Activated T-cell treated with anti-CD3 and anti-CD28 coated beads, Interleukin-2, amount 50 U/mL, for 48 hours (primary cell): ENCODE data around the gene ZBTB39.
"Not testable (repeated sequence)": the region's sequence is repeated elsewhere in the genome, so short reads cannot be mapped to it uniquely, and the experiment has no call there.

Source experiments
- DNase-seq, 2 experiments: peaks; one replicate each; pipeline ENCODE4 v3.0.0-alpha.2; 2020

ZBTB39 gene

DNA sequence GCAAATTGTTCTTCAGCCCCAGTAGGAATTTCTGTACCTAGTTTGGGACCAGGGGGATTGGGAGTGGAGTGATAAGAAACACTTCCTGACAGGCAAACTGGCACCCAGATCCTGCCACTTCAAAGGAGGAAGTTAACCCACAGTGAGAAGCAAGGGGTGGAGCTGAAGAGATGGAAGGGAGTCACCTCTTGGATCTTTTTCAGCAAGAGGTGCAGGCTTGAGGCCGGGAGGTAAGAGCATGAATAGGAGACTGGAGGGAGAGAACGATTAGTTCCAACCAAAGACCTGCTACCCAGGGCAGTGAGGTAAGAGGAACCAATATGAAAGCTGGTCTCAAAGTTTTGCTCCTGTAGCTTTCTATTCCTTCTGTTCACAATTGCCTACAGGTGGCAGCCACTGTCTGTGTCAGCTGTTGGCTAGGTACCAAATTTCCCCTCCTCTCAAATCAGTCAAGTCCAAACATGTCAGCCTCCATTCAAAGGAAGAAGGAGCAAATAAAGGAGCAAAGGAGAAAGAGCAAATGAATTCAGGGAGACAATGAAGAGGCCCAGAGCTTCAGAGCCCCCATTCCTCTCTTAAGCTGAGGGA is 24.9 kb upstream of the ZBTB39 start:
- no peak for DNase-seq

DNA sequence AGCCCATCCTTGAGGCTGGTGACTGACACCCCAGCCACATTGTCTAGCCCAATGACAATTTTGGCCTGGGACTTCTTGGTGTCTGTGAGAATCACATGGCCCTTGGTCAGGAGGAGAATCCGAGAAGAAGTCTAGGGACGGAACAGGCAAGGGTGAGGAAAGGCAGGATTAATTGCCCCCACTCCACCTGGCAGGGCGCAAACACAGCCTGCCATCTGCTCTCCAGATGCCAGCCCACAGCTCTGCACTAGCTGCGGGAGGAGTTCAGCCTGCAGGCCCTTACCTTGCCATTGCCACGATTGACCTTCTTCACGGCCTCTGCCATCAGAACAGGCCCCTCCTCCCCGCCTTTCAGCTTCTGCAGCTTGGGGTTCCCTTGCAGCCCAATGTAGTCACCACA is 23.1 kb upstream of the ZBTB39 start:
- DNase-seq, result no peak

GRCh38 chr12:57027805-57028153 is 21.4 kb upstream of the ZBTB39 start:
- peak in 1 of 2 experiments; percentile 39 for DNase-seq

- DNase-seq, result peak; percentile 42 to 46
Measured at GRCh38 chr12:57027011-57027804, 20.9 kb upstream of the ZBTB39 start.

DNA sequence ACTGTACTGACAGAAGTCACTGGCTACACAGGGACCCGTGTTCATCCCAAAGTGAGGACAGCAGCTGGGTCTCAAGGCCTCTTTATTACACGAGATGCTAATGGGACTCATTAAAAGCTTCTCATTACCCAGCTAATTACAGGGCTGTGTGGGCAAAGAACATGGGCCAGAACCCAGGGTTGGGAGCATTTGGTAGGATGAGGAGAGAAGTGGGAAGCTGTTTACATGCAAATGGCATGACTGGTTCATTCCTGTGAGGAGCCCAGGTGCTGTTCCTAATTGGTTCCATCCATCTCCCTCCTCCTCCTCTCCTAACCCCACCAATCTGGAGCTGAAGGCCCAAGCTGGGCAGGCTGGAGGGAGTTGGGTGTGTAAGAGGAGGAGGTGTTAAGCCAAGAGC is 18.9 kb upstream of the ZBTB39 start:
- DNase-seq, result no peak

DNA sequence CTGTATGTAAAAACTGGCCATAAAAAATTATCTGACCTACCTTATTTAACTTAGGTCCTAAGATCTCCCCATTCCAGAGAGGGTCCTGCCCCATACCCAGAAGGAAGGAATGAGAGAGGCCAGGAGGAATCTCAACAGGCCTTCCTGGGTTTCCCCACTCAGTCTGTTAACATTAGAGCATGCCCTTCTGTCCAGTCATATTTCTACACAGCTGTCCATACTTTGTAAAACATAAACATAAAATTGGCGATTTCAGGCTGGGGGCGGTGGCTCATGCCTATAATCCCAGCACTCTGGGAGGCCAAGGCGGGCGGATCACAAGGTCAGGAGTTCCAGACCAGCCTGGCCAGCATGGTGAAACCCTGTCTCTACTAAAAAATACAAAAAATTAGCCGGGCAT is 16.0 kb upstream of the ZBTB39 start:
- not testable (repeated sequence) for DNase-seq

DNA sequence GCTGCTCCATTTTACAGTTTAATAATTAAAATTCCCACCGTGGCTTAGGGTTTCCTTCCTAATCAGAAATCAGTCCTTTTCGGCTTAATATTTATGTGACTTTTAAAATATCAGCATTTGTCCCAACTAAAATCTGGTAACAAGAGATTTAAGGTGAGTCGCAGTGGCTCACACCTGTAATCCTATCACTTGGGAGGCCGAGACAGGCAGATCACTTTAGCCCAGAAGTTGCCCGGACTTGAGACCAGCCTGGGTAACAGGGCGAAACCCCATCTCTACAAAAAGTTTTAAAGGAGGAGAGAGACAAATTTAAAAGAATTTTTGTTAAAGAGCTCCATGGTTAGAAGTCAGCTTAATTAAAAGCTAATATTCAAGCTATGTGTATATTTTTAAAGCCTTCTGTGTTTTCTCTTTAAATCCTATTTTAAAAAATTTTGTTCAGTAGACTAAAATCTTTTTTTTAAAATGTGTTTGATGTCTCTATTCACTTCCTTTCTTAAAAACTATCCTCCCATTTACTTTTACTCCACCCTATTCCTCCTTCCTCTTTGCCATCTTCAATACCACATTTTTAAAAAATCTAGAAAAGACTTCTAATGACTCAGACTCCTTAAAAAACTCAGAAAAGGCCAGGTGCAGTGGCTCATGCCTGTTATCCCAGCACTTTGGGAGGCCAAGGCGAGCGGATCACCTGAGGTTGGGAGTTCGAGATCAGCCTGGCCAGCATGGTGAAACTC is 13.8 kb upstream of the ZBTB39 start:
- DNase-seq, result no peak

DNA sequence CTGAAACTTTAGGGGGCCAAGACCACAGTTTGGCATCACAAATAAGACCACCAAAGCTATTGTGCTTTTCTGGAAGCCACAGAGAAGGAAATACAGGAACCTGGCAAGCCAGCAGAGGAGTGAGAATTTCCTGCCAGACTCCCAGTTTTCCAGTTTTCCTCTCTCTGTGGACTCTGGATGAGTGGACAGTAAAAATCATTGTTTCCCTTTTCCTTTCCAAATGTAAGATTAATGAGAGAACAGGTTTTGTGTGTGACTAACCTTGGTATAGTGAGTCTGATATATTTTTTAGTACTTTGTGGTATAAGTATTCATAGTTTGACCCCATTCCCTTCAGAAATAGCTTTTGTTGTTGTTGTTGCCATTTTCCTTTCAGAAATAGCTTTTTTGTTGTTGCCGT is 12.6 kb upstream of the ZBTB39 start:
- no peak for DNase-seq

GRCh38 chr12:57018353-57018752 is 12.0 kb upstream of the ZBTB39 start:
- DNase-seq, result not testable (repeated sequence)

- DNase-seq, result no peak
Measured at GRCh38 chr12:57016348-57016747, 10.0 kb upstream of the ZBTB39 start, which contains the start of gene TAC3. Gene TAC3 (minus strand): TSS chr12:57016529. CDS start chr12:57015797, 732 bp downstream.

GRCh38 chr12:57012600-57013465 is 6.5 kb upstream of the ZBTB39 start:
- no peak for DNase-seq

DNA sequence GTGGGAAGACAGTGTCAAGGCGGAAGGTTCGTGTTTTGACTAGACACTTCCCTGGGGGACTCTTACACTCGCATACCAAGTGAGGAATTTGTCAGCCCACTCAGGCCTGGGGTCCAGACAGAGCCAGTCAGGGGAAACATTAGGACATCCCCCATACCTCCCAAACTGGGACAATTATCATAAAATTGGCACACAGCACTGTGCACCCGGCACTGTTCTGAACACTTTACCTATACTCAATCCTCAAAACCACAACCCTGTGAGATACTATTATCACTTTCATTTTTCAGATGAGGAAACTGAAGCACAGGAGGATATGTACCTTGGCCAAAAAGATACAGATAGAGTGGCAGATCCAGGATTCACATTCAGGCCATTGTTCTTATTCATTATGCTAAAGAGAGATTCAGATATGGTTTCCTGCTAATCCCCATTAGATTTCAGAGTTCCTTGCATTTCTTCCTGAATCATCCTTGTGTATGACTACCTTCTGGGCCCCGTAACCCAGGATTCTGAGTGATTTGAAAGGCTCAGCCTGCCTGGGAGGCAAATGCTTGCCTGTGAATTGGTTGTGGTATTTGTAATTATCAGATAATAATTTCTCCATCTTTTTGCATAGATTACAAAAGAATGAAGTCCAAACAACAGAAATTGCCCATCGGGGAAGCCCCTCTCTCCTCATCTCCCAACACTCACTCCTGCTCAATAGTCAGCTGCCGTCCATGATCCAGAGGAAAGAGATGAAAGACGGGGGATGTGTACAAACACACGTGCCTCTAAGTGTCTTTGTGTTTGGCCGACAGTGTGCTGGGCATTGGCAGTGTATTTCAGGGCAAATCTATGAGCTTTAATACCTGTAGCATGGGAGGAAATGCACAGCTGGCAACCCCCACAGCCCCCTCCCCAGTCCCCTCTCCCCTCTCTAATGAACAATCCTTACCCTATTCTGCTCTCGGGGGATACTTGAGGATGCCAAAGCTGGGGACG is 5.4 kb upstream of the ZBTB39 start:
- peak; percentile 34 to 43 for DNase-seq

GRCh38 chr12:57010627-57011247 is 4.4 kb upstream of the ZBTB39 start:
- DNase-seq, result no peak

- no peak for DNase-seq
Measured at GRCh38 chr12:57009949-57010626, 3.7 kb upstream of the ZBTB39 start.

DNA sequence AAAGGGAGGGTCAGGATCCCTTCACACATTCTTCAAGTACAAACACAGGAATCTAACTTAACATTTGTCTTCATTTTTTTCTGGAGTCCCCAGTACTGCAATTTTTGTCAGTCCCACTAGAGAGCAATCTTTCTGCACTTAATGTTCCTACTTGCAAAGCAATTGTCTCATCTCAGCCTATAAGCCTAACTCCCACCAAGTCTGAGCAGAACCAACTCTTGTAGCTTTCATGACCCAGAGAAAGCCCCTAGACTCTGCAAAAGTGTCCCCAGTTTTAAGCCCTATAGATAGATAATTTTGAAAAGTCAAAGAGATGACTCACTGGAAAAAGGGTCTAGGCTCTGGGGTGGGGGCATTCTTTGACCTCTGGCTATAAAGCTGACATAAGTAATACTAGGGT is 1.8 kb upstream of the ZBTB39 start:
- no peak for DNase-seq

DNA sequence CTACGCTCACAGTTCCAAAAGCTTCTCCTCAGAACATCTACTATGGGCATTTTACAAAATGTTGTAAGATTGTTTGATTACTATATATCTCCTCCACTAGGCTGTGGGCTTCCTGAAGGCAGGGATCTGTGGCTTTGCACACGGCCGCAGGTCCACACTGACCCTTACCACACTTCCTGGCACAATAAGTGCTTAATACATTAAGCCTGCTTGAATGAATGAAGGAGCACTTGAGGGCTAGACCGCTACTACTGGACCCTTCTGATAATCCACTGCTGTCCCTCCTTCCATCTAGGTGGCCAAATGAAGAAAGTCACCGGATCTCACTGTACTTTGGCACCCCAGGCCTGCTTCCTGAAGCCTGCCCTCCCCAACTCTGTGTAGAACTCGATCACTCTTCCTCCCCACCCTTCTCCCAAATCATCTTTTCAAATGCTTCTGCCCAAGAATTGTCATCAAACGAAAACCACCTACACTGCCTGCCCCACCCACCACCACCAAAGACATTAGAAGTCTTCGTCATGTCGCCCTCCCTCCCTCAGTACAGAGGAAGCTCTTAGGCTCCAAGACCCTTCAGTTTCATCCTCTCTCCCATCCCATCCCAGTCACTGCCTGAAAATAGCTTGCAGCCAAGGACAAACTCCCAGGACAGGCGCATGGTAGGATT is 596 bp upstream of the ZBTB39 start:
- peak; percentile 46 to 53 for DNase-seq

DNA sequence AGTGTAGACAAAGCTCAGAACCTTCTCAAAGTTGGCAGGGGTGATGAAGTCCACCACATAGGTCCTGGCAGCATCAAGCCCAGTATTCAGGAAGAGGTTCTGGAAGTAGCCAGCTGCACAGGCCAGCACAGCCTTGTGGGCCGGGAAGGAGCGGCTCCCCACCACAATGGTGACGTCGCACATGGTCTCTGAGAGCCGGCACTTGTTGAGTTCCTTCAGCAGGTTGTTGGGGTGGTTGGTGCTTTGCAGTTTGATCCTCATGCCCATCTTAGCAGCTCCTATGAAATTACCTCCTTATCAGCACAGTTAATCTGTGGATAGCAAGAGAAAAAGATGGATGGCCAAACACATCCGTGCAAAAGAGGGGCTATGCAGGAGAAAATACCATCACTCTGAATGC is 1.7 kb downstream of the ZBTB39 start:
- DNase-seq, result no peak

- no peak for DNase-seq
Measured at GRCh38 chr12:57003395-57003794, 3.0 kb downstream of the ZBTB39 start.

DNA sequence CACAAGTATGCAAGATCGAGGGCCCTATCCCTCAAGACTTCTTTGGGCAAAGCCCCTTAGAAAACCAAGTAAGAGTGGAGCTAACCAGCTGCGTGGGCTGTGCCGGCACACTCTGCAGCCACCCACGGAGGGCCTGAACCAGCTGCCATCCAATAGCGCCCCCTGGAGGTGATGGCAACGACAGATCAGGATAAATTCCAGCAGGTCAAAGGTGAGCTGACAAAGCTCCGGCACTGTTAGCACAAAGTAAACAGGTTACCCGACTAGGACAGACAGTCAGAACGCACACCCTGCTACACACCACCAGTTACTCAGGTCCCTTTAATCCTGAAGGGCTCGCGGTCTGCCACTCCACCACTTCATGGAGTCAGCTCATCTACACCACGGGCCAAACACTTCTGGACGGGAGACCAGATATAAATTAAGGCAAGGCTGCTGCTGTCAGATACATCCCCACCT is 4.9 kb downstream of the ZBTB39 start:
- DNase-seq, result peak; percentile 85 to 86

DNA sequence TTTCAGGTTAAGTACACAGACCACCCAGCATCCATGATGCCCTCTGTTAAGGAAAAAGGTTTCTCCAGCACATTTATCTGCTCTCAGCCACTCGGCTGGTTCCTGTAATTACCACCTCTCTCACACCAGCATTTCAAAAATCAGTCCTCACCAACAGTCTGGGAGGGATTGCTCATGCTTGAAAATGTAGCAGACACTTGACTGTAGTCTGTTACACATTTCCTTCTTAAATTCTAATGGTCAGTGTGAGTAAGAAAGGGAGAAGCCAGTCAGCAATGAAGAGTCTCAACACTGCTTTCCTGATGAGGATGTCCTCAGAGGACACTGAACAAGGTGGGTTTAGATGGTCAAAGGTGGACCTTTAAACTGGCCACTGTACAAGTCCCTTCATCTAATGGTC is 6.0 kb downstream of the ZBTB39 start:
- no peak for DNase-seq
